Spleen (tissue), 7 donors: Measurements from ENCODE around the gene TMEM182.

ENCODE experiments used
- CTCF ChIP-seq, 11 experiments: fragments of 200-600 bp in 7 of 11; fragments of 450-650 bp in 4 of 11; sonication (generic) in 4 of 11; IDR thresholded peaks in 8 of 11; conservative IDR thresholded peaks in 3 of 11; 1 replicate in 7 of 11; 2 replicates in 4 of 11; pipeline versions ENCODE4 v1.4.0 to v1.8.0; 2016 to 2021; ENCODE audit warnings: antibody characterized with exemption in 11 of 11, inconsistent platforms in 4 of 11, mild to moderate bottlenecking in 1 of 11
- POLR2A ChIP-seq, 3 donors: fragments of 450-650 bp; IDR thresholded peaks; one replicate each; pipeline ENCODE4 v1.5.1; 2017; ENCODE audit warnings: antibody characterized with exemption in 3 of 3, mild to moderate bottlenecking in 1 of 3
- POLR2AphosphoS5 ChIP-seq, 3 donors: sonication (generic); formaldehyde crosslinking; IDR thresholded peaks; one replicate each; pipeline ENCODE4 v1.5.1; 2017; ENCODE audit warnings: antibody characterized with exemption in 3 of 3
- donor health status: DM: no; HTN: no; CAD: no; lungs with moderate emphysema.
- donor health status: DM: no; HTN: no; CAD: no.
- donor health status: DM: no; HTN: no; CAD: no.

DNA sequence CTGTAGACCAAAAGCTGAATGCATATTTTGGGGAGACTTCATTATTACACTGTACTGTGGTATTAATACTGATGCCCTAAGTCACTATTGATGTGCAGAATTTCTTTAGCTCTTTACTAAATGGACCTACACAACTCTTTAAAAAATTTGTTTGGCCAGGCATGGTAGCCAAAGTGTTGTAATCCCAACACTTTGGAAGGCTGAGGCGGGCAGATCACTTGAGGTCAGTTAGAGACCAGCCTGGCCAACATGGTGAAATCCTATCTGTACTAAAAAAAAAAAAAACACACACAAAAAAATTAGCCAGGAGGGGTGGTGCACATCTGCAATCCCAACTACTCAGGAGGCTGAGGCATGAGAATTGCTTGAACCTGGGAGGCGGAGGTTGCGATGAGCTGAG, 6.4 kb downstream of the TMEM182 start:
- TF ChIP-seq POLR2A (IDR thresholded peaks at IDR 0.05) (no peak), CTCF (IDR thresholded peaks at IDR 0.05 in 8 of 11, conservative IDR thresholded peaks at IDR 0.05 in 3 of 11) (no peak), POLR2AphosphoS5 (IDR thresholded peaks at IDR 0.05) (no peak)
